Measurements from ENCODE around the gene JAK1. TPM values are rescaled to one million over a fixed set of nuclear protein-coding genes. Genes with fewer than 3 reads are reported as not detected.

Gene JAK1
- total RNA-seq, 1 donor from 2014 or later = 152 TPM

- Histone ChIP-seq H3K36me3 (no peaks in the 10 kb centered on the region), H3K9me3 (no peaks in the 10 kb centered on the region), H3K4me3 (no peak overlapping the region), H3K27me3 (no peaks in the 10 kb centered on the region), H3K4me1 (peaks cover 55% of the 10 kb centered on the region), H3K27ac (no peak overlapping the region)
- no peak for ATAC-seq
- no peak for DNase-seq
- TF ChIP-seq, protein P1, sequence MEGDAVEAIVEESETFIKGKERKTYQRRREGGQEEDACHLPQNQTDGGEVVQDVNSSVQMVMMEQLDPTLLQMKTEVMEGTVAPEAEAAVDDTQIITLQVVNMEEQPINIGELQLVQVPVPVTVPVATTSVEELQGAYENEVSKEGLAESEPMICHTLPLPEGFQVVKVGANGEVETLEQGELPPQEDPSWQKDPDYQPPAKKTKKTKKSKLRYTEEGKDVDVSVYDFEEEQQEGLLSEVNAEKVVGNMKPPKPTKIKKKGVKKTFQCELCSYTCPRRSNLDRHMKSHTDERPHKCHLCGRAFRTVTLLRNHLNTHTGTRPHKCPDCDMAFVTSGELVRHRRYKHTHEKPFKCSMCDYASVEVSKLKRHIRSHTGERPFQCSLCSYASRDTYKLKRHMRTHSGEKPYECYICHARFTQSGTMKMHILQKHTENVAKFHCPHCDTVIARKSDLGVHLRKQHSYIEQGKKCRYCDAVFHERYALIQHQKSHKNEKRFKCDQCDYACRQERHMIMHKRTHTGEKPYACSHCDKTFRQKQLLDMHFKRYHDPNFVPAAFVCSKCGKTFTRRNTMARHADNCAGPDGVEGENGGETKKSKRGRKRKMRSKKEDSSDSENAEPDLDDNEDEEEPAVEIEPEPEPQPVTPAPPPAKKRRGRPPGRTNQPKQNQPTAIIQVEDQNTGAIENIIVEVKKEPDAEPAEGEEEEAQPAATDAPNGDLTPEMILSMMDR (IDR thresholded peaks at IDR 0.05) = no peak
- intact Hi-C loops (cut with DNase I) = no loop called here
These were observed 21.4 kb downstream of the JAK1 start for GRCh38 chr1:64944913-64945312.

GRCh38 chr1:64942675-64943074 lies 23.7 kb downstream of the JAK1 start:
- Histone ChIP-seq H3K27ac (no peak overlapping the region), H3K36me3 (no peaks in the 10 kb centered on the region), H3K4me3 (no peak overlapping the region), H3K4me1 (peaks cover 43% of the 10 kb centered on the region), H3K27me3 (no peaks in the 10 kb centered on the region), H3K9me3 (no peaks in the 10 kb centered on the region)
- no peak for ATAC-seq
- TF ChIP-seq, protein P1 (IDR thresholded peaks at IDR 0.05) = no peak
- no peak for DNase-seq
- intact Hi-C loops (cut with DNase I) = no loop called here

DNA sequence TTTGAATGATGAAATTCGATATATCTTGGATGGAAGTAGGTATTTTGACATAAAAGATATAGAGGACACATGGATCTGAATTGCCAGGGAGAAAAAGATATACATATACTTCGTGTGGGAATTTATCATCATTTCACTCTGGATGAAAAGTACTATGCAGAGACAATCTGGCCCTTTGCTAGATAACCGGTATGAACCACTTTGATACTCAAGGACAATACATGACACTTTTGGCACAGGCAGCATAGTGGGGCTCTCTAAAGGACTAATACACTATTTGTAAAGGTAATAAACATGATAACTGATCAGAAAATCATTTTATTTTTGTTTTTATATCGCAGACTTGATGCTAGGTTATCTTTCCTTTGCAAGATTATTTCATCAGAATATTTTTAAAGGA lies 24.2 kb downstream of the JAK1 start:
- ATAC-seq (no peak), DNase-seq (no peak)
- no peaks in the 10 kb centered on the region for H3K9me3 ChIP-seq
- H3K27me3 ChIP-seq = no peaks in the 10 kb centered on the region
- no peaks in the 10 kb centered on the region for H3K36me3 ChIP-seq
- H3K4me3 ChIP-seq = no peak overlapping the region
- H3K4me1 ChIP-seq = peaks cover 38% of the 10 kb centered on the region
- TF ChIP-seq, protein P1 (IDR thresholded peaks at IDR 0.05) = no peak
- no peak overlapping the region for H3K27ac ChIP-seq
- intact Hi-C loops (cut with DNase I) = no loop called here

DNA sequence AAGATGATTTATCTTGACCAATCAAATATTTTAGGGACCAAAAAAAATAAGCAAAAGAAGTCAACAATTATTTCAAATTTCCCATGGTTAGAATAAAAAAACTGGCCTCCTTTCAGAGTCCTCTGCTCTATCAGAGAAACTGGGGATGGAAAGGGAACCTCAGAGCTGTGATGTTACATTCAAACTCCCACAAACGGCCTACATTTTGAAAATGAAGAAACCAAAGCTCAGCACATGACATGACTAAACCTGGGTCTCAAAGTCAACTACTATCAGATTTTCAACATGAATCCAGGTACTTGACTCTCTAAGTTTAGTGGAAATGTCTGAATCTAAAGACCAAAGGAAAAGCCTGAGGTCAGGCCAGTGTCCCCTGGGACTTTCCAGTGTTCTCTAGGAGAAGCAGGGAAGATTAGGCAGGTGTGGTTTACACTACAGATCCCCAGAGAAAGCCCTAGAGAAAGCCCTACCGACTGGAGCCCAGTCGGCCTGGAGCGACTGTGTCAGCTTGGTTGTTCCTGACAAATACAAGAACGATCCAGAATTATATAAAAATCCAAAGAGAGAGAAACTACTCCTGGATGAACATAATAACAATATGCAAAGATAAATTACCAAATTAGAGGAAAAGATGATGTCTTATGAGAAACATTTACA lies 24.8 kb downstream of the JAK1 start:
- intact Hi-C loops (cut with DNase I) = no loop called here
- H3K36me3 ChIP-seq = no peaks in the 10 kb centered on the region
- ATAC-seq = peak; percentile 20
- peaks cover 40% of the 10 kb centered on the region for H3K4me1 ChIP-seq
- no peaks in the 10 kb centered on the region for H3K9me3 ChIP-seq
- no peak overlapping the region for H3K27ac ChIP-seq
- TF ChIP-seq, protein P1 (IDR thresholded peaks at IDR 0.05) = no peak
- H3K27me3 ChIP-seq = no peaks in the 10 kb centered on the region
- no peak overlapping the region for H3K4me3 ChIP-seq
- no peak for DNase-seq

GRCh38 chr1:64940025-64940424 lies 26.3 kb downstream of the JAK1 start:
- no peak for ATAC-seq
- H3K4me1 ChIP-seq = peaks cover 44% of the 10 kb centered on the region
- intact Hi-C loops (cut with DNase I) = no loop called here

More at GRCh38 chr1:64940025-64940424, 26.3 kb downstream of the JAK1 start:
- Histone ChIP-seq H3K27me3 (no peaks in the 10 kb centered on the region), H3K27ac (no peak overlapping the region), H3K36me3 (no peaks in the 10 kb centered on the region), H3K9me3 (no peaks in the 10 kb centered on the region), H3K4me3 (no peak overlapping the region)
- DNase-seq = no peak
- TF ChIP-seq, protein P1 (IDR thresholded peaks at IDR 0.05) = no peak
